Caki2 (cell line): ENCODE results near the gene RB1. TPM values are rescaled to one million over a fixed set of nuclear protein-coding genes. Genes with fewer than 3 reads are reported as not detected.
A peak's percentile ranks its signal among the peaks of the same experiment; 100 is the strongest.
"Not testable (repeated sequence)": the region's sequence is repeated elsewhere in the genome, so short reads cannot be mapped to it uniquely, and the experiment has no call there.

ENCODE experiments used
- DNase-seq: peaks from one replicate; pipeline ENCODE4 v3.0.0-alpha.2; 2015; ENCODE audit warnings: low read depth
- in situ Hi-C: cut with HindIII; loops from 2 replicates; pipeline ENCODE4 v1.10.0; 2016; ENCODE audit warnings: low sequenced_read_pairs, low pct_unique_long_range_greater_than_20kb, mixed read lengths
- total RNA-seq: library from RNA; depleted of rRNA; stranded (reverse); fragments of >200 nt; shearing (Covaris generic); gene quantifications from 2 replicates; pipeline ENCODE4 v1.2.3, GENCODE V29; 2014; ENCODE audit warnings: low replicate concordance

Gene RB1
- total RNA-seq, 1 experiment from 2014 or later: 18.6 TPM

DNA sequence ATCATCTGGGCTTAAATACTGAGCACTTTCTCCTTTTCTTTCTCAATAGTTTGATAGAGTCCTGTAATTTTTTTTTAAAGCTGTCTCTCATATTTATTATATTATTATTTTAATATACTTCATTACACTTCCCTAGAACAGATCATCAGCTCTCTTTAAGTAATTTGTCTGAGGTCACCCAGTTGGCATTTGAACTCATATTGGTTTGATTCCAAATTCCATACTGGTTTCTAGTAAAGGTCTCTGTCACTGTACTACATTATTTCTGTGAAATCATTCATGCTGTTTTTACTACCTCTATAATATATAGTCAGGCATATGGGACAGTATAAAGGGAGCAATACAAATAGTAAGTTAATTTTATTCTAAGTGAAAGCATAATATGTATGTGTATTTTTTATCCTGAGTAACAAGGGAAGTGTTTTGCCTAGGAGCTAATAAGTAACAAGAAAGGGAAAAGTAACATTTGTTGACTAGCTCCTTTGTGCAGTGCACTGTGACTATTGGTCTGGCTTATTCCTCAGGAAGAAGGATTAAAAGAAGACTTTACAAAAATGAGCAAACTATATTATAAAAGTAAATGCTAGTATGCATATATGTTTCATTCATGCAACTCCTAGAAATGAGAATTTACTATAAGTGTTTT, 95.0 kb downstream of the RB1 start:
- in situ Hi-C loops: no loop called here
- DNase-seq: peak; percentile 20

- no peak for DNase-seq
- in situ Hi-C loops: no loop called here
Observed at GRCh38 chr13:48400090-48400694, 96.6 kb downstream of the RB1 start.

GRCh38 chr13:48400850-48401291, 97.3 kb downstream of the RB1 start:
- peak; percentile 56 for DNase-seq
- in situ Hi-C loops: no loop called here

DNA sequence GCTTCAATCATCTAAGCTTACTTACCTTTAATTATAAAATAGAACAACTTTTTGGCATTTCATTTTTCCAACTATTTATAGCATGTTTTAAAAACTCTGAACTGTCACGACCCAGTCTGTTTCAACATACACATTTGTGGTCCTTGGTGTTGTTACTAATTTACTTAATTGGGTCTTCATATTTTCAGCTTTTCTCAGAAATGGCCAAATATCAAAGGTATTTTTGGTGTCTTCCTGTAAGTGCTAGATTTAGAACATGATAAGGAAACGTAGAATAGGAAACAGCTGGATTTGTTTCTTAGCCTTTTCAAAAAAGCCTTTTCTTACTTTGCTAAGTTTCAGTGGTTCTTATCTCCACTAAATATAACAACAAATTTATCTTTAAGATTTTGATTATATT, 97.9 kb downstream of the RB1 start:
- in situ Hi-C loops: no loop called here
- no peak for DNase-seq

DNA sequence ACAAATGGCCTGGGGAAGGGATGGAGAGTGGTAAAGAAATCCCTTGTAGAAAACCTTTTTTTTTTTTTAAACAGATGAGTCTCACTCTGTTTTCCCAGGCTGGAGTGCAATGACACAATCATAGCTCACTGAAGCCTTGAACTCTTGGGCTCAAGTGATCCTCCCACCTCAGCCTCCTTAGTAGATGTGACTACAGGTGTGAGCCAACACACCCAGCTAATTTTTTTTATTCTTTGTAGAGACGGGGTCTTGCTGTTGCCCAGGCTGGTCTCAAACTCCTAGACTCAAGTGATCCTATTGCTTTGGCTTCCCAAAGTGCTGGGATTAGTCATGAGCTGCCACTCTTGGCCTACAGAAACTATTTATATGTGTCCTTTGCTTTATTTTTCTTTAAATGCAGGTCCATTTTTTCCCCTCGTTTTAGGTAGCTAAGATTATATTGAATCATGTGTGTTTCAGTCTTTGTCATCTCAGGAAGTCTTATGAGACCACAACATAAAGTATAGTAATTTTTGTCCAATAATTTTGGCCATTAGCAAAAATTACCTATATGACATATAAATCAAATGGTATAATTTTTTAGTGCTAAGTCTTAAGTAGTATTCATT, 98.9 kb downstream of the RB1 start:
- no peak for DNase-seq
- in situ Hi-C loops: no loop called here

GRCh38 chr13:48403151-48403631, 99.6 kb downstream of the RB1 start:
- in situ Hi-C loops: no loop called here
- no peak for DNase-seq

DNA sequence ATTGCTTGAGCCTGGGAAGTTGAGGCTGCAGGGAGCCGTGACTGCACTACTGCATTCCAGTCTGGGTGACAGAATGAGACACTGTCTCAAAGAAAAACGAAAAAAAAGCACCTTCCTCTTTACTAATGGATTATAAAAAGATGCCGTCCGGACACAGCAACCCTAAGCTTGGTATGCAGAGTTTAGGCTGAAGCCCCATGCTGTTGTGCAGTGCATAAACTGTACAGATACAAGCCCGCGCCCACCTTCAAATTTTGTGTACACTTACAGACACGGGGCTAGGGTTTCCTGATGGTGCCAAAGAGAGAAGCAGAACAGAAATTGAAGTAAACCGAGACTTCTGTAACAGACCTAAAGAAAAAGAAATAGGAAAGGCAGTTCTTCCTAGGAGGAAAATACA, 100.4 kb downstream of the RB1 start:
- DNase-seq: no peak
- in situ Hi-C loops: no loop called here

GRCh38 chr13:48404952-48405351, 101.4 kb downstream of the RB1 start:
- in situ Hi-C loops: no loop called here
- no peak for DNase-seq

DNA sequence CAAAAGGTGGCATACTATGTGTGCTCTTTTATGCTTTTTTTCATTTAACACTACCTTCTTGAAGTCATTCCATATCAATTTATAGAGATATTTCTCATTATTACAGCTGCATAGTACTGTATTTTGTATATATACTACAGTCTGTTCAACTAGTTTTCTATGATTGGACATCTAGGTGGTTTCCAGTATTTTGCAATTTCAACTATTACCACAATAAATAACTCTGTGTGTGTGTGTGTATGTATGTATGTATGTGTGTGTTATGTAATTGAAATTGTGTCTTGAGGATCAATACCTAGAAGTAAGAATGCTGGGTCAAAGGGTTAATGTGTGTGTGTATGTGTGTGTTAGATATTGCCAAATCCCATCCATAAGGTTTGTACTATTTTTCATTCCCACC, 102.3 kb downstream of the RB1 start:
- no peak for DNase-seq

GRCh38 chr13:48410199-48410598, 106.6 kb downstream of the RB1 start:
- in situ Hi-C loops: no loop called here
- DNase-seq: no peak

More for the DNA sequence above, 102.3 kb downstream of the RB1 start:
- in situ Hi-C loops: no loop called here

GRCh38 chr13:48411147-48411794, 107.7 kb downstream of the RB1 start:
- no peak for DNase-seq
- in situ Hi-C loops: no loop called here

GRCh38 chr13:48411841-48412531, 108.4 kb downstream of the RB1 start:
- no peak for DNase-seq
- in situ Hi-C loops: no loop called here

- in situ Hi-C loops: no loop called here
- DNase-seq: no peak
Observed at GRCh38 chr13:48412881-48413351, 109.4 kb downstream of the RB1 start, which contains the start of gene LPAR6. LPAR6 (minus strand) TSS chr13:48413113; CDS start chr13:48412423, 690 bp downstream.

DNA sequence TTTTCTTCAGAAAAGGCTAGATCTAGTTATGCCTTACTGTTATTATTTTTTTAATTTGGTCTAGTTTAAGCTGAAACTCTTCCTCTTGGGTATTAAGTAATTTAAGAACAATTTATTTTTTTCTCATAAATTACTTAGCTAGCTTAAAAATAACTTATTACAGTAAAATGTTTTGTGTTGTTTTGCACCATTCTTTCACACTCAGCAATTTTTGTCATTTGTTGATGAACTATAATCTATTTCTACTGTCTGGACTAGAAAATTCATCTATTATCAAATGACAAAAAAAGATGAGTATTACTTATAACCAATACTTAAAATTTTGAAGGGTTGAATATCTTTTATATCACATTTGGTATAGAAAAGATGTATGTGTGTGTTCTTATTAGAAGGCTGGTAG, 111.0 kb downstream of the RB1 start:
- in situ Hi-C loops: no loop called here

GRCh38 chr13:48415516-48415915, 112.0 kb downstream of the RB1 start:
- DNase-seq: no peak
- in situ Hi-C loops: no loop called here

More for the DNA sequence above, 111.0 kb downstream of the RB1 start:
- no peak for DNase-seq

GRCh38 chr13:48422003-48422402, 118.5 kb downstream of the RB1 start:
- in situ Hi-C loops, DNase-seq: not testable (repeated sequence)

GRCh38 chr13:48424212-48424611, 120.7 kb downstream of the RB1 start:
- in situ Hi-C loops: no loop called here
- no peak for DNase-seq

GRCh38 chr13:48426052-48426451, 122.5 kb downstream of the RB1 start:
- DNase-seq: no peak
- in situ Hi-C loops: no loop called here
